ENCODE results near the gene COPB2.

COPB2 gene

DNA sequence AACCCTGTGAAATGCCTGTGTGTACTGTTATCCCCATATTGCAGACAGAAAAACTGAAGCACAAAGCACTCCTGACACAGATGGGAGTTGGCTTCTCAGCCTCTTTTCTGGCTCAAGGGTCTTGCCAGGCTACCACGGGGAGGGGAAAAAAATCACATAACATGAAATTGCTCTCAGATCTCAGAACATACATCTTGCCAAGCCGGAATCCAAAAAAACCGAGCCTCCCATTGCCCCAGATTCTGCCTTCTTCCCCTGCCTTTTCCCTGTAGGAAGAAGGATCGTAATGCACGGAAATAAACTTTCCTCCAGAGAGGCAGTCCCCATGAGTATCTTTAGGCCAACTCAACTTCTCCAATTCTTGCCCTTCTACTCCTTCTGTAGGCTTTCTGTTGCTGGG lies 62.2 kb downstream of the COPB2 start:
- DNase-seq: no peak

DNA sequence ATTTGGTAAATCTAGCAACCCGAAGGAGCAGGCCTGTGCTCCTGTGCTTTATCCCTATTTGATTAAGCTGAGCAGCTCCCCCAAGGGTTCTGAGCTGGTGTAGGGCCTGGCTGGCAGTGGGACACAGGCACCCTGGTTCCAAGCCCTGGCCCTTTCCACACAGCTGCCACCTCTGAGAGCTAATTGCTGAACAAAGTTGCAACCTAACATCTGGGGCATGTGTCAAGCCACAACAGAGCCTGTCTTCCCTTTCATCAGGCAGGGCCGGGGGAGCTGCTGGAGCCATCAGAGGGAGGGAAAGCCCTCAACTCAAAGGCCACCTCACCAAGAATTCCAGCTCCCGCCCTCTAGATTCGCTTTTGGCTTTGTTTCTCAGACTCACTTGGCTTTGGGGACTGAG lies 62.7 kb downstream of the COPB2 start:
- DNase-seq: no peak

- no peak for DNase-seq
Measured at GRCh38 chr3:139326131-139326530, 63.3 kb downstream of the COPB2 start.

DNA sequence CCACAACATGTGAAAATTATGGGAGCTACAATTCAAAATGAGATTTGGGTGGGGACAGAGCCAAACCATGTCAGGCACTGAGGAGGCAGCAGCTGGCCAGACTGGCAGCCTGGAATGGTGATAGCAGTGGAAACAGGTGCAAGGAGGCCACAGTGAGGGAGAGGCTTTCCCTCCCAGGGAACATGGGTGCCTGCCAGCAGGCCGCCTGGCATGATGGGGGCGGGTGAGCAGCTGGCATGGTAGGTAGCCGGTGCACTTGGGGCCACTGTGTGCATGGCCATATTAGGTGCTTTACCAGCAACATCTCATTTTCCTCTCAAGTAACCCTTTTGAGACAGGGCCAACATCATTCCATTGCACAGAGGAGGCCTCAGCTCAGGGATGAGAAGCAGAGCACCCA lies 63.9 kb downstream of the COPB2 start:
- DNase-seq: no peak

GRCh38 chr3:139324456-139324855 lies 65.0 kb downstream of the COPB2 start:
- DNase-seq: no peak

GRCh38 chr3:139323146-139323545 lies 66.3 kb downstream of the COPB2 start:
- DNase-seq: no peak

DNA sequence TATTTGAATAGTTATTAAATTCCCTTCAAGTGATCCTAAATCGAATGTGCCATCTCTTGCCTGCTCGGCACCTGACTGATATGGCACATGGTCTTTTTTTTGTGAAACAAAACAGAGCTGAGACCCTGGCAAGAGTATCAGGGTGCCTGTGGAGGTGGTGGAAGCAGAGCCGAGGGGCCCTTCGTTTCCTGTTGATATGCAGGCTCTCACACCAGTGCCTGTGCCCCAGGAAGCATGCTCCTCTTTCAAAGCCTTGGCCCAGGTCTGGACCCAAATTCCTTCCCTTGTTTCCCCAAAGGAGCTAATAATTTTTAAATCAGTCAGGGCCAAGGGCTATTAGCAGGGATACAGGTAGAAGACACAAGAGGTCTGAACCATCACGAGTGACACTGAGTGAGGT lies 67.1 kb downstream of the COPB2 start:
- no peak for DNase-seq

- no peak for DNase-seq
Measured at GRCh38 chr3:139320551-139321309, 68.7 kb downstream of the COPB2 start.

DNA sequence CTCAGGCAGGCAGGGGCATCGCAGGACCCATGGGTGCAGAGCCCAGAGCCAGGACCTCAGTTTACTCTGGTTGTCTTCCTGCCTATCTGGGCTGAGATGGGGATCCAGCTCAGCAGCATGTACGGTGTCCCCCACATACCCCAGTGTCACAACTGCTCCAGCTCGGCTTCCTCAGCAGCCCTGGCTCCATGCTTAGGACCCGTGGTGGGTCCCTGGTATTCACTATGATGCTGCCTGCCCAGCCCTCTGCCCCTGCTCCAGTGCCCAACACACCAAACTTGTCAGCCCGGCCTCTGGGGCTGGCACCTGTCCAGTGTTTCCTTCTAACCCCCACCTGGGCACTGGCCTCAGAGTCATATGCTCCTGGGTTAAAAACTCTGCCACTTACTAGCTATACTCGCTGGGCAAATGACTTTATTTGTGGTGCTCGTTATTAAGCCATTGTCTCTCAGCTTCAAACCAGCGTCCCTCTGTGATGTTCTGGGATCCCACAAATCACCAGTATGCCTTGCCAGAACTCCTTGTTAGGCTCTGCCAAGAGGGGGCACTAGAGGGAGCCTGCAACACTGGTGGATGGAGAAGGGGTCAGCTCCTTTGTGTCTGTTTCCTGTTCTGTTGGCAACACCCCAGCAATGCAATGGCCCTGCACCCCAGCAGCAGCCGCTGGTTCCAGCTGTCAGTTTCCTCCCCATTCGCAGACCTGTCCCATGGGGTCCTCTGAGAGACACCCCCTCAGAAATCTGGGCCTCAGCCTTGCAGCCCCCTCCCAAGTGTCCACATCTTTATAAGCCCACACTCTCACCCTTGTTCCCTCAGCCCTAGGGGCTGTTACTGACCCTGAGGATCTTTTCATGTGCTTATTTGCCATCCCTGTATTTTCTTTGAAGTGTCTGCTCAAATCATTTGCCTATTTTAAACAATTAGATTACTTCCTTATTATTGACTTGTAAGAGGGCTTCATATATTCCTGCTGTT lies 69.7 kb downstream of the COPB2 start:
- DNase-seq: no peak

DNA sequence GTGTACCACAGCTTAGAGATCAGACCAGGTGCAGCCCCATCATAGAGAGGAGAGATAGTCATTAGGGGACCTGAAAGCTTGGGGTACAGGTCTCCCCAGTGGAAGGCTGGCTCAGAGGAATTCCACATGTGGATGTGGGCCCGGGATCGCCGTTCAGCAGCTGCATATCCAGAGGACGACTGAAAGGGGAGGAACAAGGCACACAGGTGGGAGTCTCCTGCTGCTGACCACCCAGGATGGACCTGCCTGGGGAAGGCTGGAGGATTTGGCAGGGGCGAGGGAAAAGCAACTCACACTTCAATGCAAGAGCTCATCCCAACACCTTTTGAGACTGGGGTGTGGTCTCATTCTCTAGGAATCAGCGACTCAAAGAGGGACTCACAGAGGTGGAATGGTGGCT lies 70.6 kb downstream of the COPB2 start:
- DNase-seq: no peak

DNA sequence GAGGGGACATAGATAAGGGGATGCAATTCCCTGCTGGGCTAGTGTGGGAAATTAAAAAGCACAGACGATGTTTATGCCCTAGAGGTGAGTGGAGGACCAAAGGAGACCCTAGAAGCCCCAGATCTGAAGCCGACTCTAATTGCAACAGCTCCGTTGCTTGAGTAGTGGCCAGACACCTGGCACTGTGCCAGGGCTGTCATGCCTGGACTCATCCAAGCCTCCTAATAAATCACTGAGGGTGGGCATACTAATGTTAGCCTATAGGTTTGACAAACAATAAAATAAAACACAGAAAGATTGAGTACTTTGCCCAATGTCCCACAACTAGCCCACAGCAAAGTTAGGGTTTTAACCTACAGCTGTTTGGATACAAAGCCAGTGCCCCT lies 71.0 kb downstream of the COPB2 start:
- DNase-seq: no peak

- no peak for DNase-seq
Measured at GRCh38 chr3:139317660-139318430, 71.6 kb downstream of the COPB2 start.

- no peak for DNase-seq
Measured at GRCh38 chr3:139317215-139317614, 72.2 kb downstream of the COPB2 start.

GRCh38 chr3:139313921-139314320 lies 75.5 kb downstream of the COPB2 start:
- no peak for DNase-seq

DNA sequence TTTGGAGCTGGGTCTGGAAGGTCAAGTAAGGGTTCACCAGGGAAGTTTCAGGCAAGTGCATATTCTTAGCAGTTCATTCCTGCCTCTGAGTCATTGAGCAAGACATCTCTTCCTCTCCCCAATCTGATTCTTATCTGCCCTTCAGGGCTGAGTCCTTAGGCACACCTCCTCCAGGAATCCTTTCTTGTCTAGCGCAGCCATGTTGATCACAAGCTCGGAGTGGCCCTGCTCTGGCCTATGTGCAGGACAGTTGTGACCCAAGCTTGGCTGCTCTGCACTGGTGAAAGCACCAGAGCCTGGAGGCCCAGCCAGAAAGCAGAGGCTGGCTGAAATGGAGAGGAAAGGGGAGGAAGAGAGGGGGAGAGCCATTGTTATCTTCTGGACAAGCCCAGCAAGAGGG lies 76.5 kb downstream of the COPB2 start:
- DNase-seq: no peak

DNA sequence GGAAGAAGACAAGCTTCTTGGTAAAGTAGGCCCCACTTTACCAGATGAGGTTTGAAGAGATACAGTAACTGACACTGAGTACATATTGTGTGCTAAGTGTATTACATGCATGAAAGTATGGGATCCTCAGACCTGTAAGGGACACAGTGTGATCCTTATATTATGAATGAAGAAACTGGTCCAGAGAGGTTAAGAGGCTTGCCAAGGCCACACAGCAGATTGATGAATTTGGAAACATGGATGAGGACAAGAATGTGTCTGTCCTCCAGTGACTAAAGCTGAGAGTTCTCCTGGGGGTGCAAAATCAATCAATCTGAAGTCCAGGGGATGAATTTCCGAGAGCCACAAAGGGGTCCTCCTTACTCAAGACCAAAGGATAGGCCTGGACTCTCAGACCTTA lies 77.0 kb downstream of the COPB2 start:
- DNase-seq: no peak

- DNase-seq: no peak
Measured at GRCh38 chr3:139311557-139311956, 77.9 kb downstream of the COPB2 start.

GRCh38 chr3:139310474-139310933 lies 78.9 kb downstream of the COPB2 start:
- no peak for DNase-seq

- no peak for DNase-seq
Measured at GRCh38 chr3:139309880-139310279, 79.6 kb downstream of the COPB2 start.

DNA sequence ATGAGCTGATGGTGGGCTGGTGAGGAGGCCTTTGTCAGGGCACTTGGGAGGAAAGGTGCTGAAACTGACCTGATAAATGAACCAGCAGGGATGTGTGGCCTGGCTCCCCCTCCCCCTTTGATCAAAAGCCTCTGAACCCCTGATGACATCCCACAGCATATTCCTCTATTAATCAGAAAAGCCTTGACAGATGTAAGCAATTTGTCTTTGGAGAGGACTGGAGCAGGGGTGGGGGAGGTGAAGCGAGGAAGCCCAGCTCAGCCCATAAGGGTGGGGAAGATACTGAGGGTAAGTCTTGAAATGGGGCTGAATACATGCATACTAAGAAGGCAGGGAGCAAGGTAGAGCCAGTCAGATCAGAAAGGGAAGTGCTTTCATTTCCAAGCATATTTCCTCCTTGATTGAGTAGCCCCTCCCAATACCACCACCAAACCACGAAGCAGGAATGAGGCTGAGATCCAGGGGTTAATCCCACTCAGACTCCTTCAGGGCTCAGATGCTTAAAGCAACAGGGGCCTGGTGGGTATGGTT lies 80.3 kb downstream of the COPB2 start:
- no peak for DNase-seq

GRCh38 chr3:139308560-139308959 lies 80.9 kb downstream of the COPB2 start:
- DNase-seq: no peak

GRCh38 chr3:139307601-139308555 lies 81.6 kb downstream of the COPB2 start:
- DNase-seq: no peak
